Measurements from ENCODE around the gene PPFIBP2.
A peak's percentile ranks its signal among the peaks of the same experiment; 100 is the strongest.
"Not testable (repeated sequence)": the region's sequence is repeated elsewhere in the genome, so short reads cannot be mapped to it uniquely, and the experiment has no call there.

The PPFIBP2 gene

GRCh38 chr11:7651140-7651551 lies 137.3 kb downstream of the PPFIBP2 start:
- Histone ChIP-seq H3K9me3 (ENCODE audit: control insufficient read depth, low read length) (no peaks in the 10 kb centered on the region), H3K27me3 (replicated peaks; ENCODE audit: control insufficient read depth, insufficient read depth, low read length, poor library complexity, severe bottlenecking) (no peaks in the 10 kb centered on the region), H3K27ac (ENCODE audit: insufficient read depth, low read length, poor library complexity, severe bottlenecking) (no peak overlapping the region), H3K4me1 (ENCODE audit: control insufficient read depth, insufficient read depth, low read length, poor library complexity, severe bottlenecking) (no peaks in the 10 kb centered on the region), H3K36me3 (ENCODE audit: control insufficient read depth, insufficient read depth, low read length) (peaks cover 28% of the 10 kb centered on the region), H3K4me3 (ENCODE audit: insufficient read depth, low read depth, low read length, poor library complexity, severe bottlenecking) (no peak overlapping the region)
- DNase-seq = no peak

- Histone ChIP-seq H3K27ac (ENCODE audit: insufficient read depth, low read length, poor library complexity, severe bottlenecking) (no peak overlapping the region), H3K9me3 (ENCODE audit: control insufficient read depth, low read length) (no peaks in the 10 kb centered on the region), H3K4me3 (ENCODE audit: insufficient read depth, low read depth, low read length, poor library complexity, severe bottlenecking) (no peak overlapping the region), H3K4me1 (ENCODE audit: control insufficient read depth, insufficient read depth, low read length, poor library complexity, severe bottlenecking) (no peaks in the 10 kb centered on the region), H3K27me3 (replicated peaks; ENCODE audit: control insufficient read depth, insufficient read depth, low read length, poor library complexity, severe bottlenecking) (no peaks in the 10 kb centered on the region), H3K36me3 (ENCODE audit: control insufficient read depth, insufficient read depth, low read length) (peaks cover 28% of the 10 kb centered on the region)
- DNase-seq = no peak
Observed at GRCh38 chr11:7651700-7652099, 137.9 kb downstream of the PPFIBP2 start.

DNA sequence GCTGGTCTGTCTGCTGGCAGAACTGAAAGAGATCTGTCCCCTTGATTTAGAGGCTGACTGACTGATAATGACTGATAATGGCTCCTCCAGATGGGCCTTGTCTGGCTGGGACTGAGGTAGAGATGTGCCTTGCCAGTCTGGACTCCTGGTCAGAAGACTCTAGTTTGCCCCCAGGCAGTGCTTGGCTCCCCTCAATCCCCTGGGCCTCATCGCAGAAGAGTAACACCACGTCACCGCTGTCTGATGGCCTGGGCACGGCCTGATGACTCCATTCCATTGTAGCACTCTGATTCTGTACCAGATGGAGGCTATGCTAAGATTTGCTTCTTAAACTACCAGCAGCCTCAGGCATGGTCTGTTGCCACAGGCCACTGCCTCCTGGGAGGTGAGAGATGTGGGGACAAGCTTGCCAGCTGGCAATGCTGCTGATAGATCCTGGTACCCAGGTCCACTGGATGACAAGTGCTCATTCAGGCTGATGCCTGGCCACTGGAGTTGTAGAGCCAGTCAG lies 140.5 kb downstream of the PPFIBP2 start:
- no peaks in the 10 kb centered on the region for H3K9me3 ChIP-seq (ENCODE audit: control insufficient read depth, low read length)
- DNase-seq = no peak
- H3K4me1 ChIP-seq (ENCODE audit: control insufficient read depth, insufficient read depth, low read length, poor library complexity, severe bottlenecking) = no peaks in the 10 kb centered on the region
- no peaks in the 10 kb centered on the region for H3K27me3 ChIP-seq (replicated peaks; ENCODE audit: control insufficient read depth, insufficient read depth, low read length, poor library complexity, severe bottlenecking)
- peaks cover 15% of the 10 kb centered on the region for H3K36me3 ChIP-seq (ENCODE audit: control insufficient read depth, insufficient read depth, low read length)
- no peak overlapping the region for H3K27ac ChIP-seq (ENCODE audit: insufficient read depth, low read length, poor library complexity, severe bottlenecking)
- H3K4me3 ChIP-seq (ENCODE audit: insufficient read depth, low read depth, low read length, poor library complexity, severe bottlenecking) = no peak overlapping the region

- no peak for DNase-seq
- Histone ChIP-seq H3K27me3 (replicated peaks; ENCODE audit: control insufficient read depth, insufficient read depth, low read length, poor library complexity, severe bottlenecking) (no peaks in the 10 kb centered on the region), H3K4me1 (ENCODE audit: control insufficient read depth, insufficient read depth, low read length, poor library complexity, severe bottlenecking) (no peaks in the 10 kb centered on the region), H3K9me3 (ENCODE audit: control insufficient read depth, low read length) (no peaks in the 10 kb centered on the region), H3K4me3 (ENCODE audit: insufficient read depth, low read depth, low read length, poor library complexity, severe bottlenecking) (no peak overlapping the region), H3K27ac (ENCODE audit: insufficient read depth, low read length, poor library complexity, severe bottlenecking) (no peak overlapping the region), H3K36me3 (ENCODE audit: control insufficient read depth, insufficient read depth, low read length) (peaks cover 10% of the 10 kb centered on the region)
Observed at GRCh38 chr11:7655253-7656217, 141.7 kb downstream of the PPFIBP2 start.

DNA sequence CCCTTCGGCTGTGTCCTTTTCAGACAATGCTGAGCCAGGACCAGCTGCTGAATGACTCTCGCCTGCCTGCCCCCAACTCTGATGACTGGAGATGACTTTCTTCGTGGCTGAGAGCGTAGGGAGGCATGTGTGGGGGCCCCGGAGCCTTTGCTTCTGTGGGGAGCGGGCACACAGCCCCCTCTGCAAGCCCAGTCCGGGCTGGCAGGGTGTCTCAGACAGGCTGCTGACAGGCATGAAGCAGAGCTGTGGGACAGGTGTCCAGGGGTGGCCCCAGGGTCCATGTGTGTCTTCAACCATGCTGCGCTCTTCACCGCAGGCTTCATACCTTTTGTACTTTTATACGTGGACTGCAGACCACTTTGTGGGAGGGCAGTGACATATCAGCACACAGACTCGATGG lies 142.9 kb downstream of the PPFIBP2 start:
- Histone ChIP-seq H3K27me3 (replicated peaks; ENCODE audit: control insufficient read depth, insufficient read depth, low read length, poor library complexity, severe bottlenecking) (no peaks in the 10 kb centered on the region), H3K4me3 (ENCODE audit: insufficient read depth, low read depth, low read length, poor library complexity, severe bottlenecking) (no peak overlapping the region), H3K36me3 (ENCODE audit: control insufficient read depth, insufficient read depth, low read length) (peaks cover 10% of the 10 kb centered on the region), H3K9me3 (ENCODE audit: control insufficient read depth, low read length) (no peaks in the 10 kb centered on the region), H3K27ac (ENCODE audit: insufficient read depth, low read length, poor library complexity, severe bottlenecking) (no peak overlapping the region), H3K4me1 (ENCODE audit: control insufficient read depth, insufficient read depth, low read length, poor library complexity, severe bottlenecking) (no peaks in the 10 kb centered on the region)
- no peak for DNase-seq

- Histone ChIP-seq H3K4me1 (ENCODE audit: control insufficient read depth, insufficient read depth, low read length, poor library complexity, severe bottlenecking) (no peaks in the 10 kb centered on the region), H3K4me3 (ENCODE audit: insufficient read depth, low read depth, low read length, poor library complexity, severe bottlenecking) (no peak overlapping the region), H3K27me3 (replicated peaks; ENCODE audit: control insufficient read depth, insufficient read depth, low read length, poor library complexity, severe bottlenecking) (no peaks in the 10 kb centered on the region), H3K27ac (ENCODE audit: insufficient read depth, low read length, poor library complexity, severe bottlenecking) (no peak overlapping the region), H3K36me3 (ENCODE audit: control insufficient read depth, insufficient read depth, low read length) (peaks cover 10% of the 10 kb centered on the region), H3K9me3 (ENCODE audit: control insufficient read depth, low read length) (no peaks in the 10 kb centered on the region)
- no peak for DNase-seq
Observed at GRCh38 chr11:7657306-7658025, 143.7 kb downstream of the PPFIBP2 start.

DNA sequence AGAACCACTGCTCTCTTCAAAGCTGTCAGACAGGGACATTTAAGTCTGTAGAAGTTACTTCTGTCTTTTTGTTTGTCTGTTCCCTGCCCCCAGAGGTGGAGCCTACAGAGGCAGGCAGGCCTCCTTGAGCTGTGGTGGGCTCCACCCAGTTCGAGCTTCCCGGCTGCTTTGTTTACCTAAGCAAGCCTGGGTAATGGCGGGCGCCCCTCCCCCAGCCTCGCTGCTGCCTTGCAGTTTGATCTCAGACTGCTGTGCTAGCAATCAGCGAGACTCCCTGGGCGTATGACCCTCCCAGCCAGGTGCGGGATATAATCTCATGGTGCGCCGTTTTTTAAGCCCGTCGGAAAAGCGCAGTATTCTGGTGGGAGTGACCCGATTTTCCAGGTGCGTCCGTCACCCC lies 149.7 kb downstream of the PPFIBP2 start:
- H3K36me3 ChIP-seq (ENCODE audit: control insufficient read depth, insufficient read depth, low read length); H3K4me3 ChIP-seq (ENCODE audit: insufficient read depth, low read depth, low read length, poor library complexity, severe bottlenecking); H3K27ac ChIP-seq (ENCODE audit: insufficient read depth, low read length, poor library complexity, severe bottlenecking); DNase-seq; H3K4me1 ChIP-seq (ENCODE audit: control insufficient read depth, insufficient read depth, low read length, poor library complexity, severe bottlenecking); H3K27me3 ChIP-seq (replicated peaks; ENCODE audit: control insufficient read depth, insufficient read depth, low read length, poor library complexity, severe bottlenecking); H3K9me3 ChIP-seq (ENCODE audit: control insufficient read depth, low read length): not testable (repeated sequence)

DNA sequence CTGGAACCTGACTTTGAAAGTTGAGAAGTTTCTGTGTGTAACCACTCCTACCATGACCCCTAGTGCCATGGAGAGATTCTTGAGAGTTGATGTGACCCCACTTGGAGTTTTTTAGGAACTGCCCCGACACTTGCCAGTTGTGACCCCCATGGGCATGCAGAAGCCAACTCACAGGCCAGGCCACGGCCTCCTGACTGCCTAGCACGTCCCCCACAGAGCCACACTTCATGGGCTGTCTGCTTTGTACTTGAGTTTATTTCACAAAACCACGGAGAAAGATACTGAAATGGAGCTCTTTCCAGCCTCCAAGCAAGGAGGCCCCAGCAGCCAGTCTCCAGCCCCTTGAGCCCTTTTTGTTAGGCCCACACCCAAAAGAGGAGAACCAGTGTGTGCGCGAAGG lies 151.1 kb downstream of the PPFIBP2 start:
- no peak for DNase-seq

DNA sequence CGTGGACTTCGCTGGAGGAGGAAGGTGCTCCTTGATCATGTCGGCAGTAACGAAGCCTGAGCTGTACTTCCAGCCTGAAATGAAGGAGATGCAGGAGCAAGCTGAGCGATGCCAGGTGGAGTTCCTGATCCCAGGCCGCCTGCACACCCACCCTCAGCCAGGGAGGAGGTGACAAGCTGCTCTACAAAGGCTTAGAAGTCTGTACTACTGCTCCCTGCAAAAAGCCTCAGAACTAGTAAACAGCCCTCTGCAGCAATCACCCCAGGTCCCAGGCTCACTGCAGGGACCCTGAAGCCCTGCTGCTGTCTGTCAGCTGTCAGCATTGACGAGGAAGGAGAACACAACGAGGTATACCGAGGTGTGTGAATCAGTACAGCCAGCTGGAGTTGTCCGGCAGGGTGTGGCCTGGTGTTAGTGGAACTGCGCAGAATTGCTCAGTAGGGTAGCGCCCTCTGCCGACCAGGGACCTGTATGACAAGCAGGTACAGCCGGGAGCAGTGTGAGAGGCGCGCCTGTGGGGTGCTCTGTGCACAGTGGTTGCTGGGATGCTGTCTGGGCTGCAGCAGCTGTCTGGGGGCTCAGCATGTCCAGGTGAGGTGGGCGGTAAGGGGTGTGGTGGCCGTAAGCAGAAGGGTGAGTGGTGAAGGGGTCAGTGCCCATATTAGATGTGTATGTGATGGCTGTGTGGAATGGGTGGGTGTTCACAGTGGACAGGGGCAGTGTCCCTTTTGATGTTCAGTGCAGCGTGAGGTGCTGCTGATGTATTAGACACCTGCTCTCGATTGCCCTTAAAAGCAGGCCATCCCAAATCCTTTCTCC lies 151.9 kb downstream of the PPFIBP2 start:
- no peak overlapping the region for H3K27ac ChIP-seq (ENCODE audit: insufficient read depth, low read length, poor library complexity, severe bottlenecking)
- DNase-seq = peak; percentile 41 to 62 (median 45)
- no peaks in the 10 kb centered on the region for H3K4me1 ChIP-seq (ENCODE audit: control insufficient read depth, insufficient read depth, low read length, poor library complexity, severe bottlenecking)
- no peak overlapping the region for H3K4me3 ChIP-seq (ENCODE audit: insufficient read depth, low read depth, low read length, poor library complexity, severe bottlenecking)
- H3K36me3 ChIP-seq (ENCODE audit: control insufficient read depth, insufficient read depth, low read length) = no peaks in the 10 kb centered on the region
- no peaks in the 10 kb centered on the region for H3K9me3 ChIP-seq (ENCODE audit: control insufficient read depth, low read length)
- H3K27me3 ChIP-seq (replicated peaks; ENCODE audit: control insufficient read depth, insufficient read depth, low read length, poor library complexity, severe bottlenecking) = no peaks in the 10 kb centered on the region

More for the DNA sequence above, 151.1 kb downstream of the PPFIBP2 start:
- Histone ChIP-seq H3K4me1 (ENCODE audit: control insufficient read depth, insufficient read depth, low read length, poor library complexity, severe bottlenecking) (no peaks in the 10 kb centered on the region), H3K9me3 (ENCODE audit: control insufficient read depth, low read length) (no peaks in the 10 kb centered on the region), H3K27me3 (replicated peaks; ENCODE audit: control insufficient read depth, insufficient read depth, low read length, poor library complexity, severe bottlenecking) (no peaks in the 10 kb centered on the region), H3K27ac (ENCODE audit: insufficient read depth, low read length, poor library complexity, severe bottlenecking) (no peak overlapping the region), H3K4me3 (ENCODE audit: insufficient read depth, low read depth, low read length, poor library complexity, severe bottlenecking) (no peak overlapping the region), H3K36me3 (ENCODE audit: control insufficient read depth, insufficient read depth, low read length) (no peaks in the 10 kb centered on the region)

All from effector memory CD4-positive, alpha-beta T cell (primary cell).